Ectodermal cell (in vitro differentiated cells): ENCODE measurements around the gene FABP6.

Experiments used
- H3K27ac ChIP-seq: 2 replicates; pipeline ENCODE4 v1.7.0; 2013; ENCODE audit warnings: mild to moderate bottlenecking, low read depth, low read length; ENCODE audit not compliant: insufficient read depth, poor library complexity, severe bottlenecking
- H3K27me3 ChIP-seq: 2 replicates; pipeline ENCODE4 v1.7.0; 2013; ENCODE audit warnings: mild to moderate bottlenecking, low read length; ENCODE audit not compliant: insufficient read depth, control insufficient read depth, poor library complexity, severe bottlenecking
- H3K36me3 ChIP-seq: one replicate; pipeline ENCODE4 v1.7.0; 2013; ENCODE audit warnings: low read length; ENCODE audit not compliant: control insufficient read depth, insufficient read depth
- H3K4me1 ChIP-seq: one replicate; pipeline ENCODE4 v1.7.0; 2013; ENCODE audit warnings: low read length; ENCODE audit not compliant: control insufficient read depth, insufficient read depth
- H3K4me3 ChIP-seq: 2 replicates; pipeline ENCODE4 v1.7.0; 2013; ENCODE audit warnings: low read depth, low read length, control low read depth; ENCODE audit not compliant: insufficient read depth
- H3K9me3 ChIP-seq: 2 replicates; pipeline ENCODE4 v1.7.0; 2013; ENCODE audit warnings: mild to moderate bottlenecking, low read length, moderate library complexity; ENCODE audit not compliant: control insufficient read depth
- WGBS, 2 experiments: methylation state at CpG; one replicate each; pipeline ENCODE4 v1.1.7; 2013; ENCODE audit warnings: missing lambda C conversion rate in 2 of 2; 5-methylcytosine and 5-hydroxymethylcytosine counted together

The FABP6 gene

GRCh38 chr5:160213537-160213936 is 15.8 kb upstream of the FABP6 start:
- Histone ChIP-seq H3K9me3 (no peaks in the 10 kb centered on the region), H3K4me1 (no peaks in the 10 kb centered on the region), H3K27ac (no peak overlapping the region), H3K36me3 (no peaks in the 10 kb centered on the region), H3K27me3 (no peaks in the 10 kb centered on the region), H3K4me3 (no peak overlapping the region)
- 84 to 85% methylated on average over 5 of the region's 5 CpGs for WGBS, 2 experiments

DNA sequence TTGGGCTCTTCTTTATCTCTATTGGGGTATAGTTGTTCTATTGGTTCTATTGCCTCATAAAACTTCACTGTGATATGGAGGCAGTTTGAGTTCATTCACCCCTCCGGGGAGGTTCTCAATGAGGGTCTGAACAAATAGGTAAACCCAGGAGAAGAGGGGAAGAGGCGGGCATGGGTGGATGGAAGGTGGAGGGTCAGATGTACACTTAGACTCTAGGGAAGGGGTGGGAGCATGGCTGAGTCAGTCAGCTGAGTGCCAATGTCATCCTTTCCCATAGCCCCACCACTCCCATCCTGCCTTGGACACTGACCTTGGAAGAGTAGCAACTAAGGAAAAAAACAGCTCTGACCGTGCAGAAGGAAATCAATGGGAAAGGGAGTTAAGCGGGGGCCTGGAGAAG is 9.9 kb upstream of the FABP6 start:
- Histone ChIP-seq H3K27me3 (no peaks in the 10 kb centered on the region), H3K9me3 (no peaks in the 10 kb centered on the region), H3K36me3 (no peaks in the 10 kb centered on the region), H3K4me3 (no peak overlapping the region), H3K27ac (no peak overlapping the region), H3K4me1 (no peaks in the 10 kb centered on the region)
- 86 to 91% methylated on average over 4 of the region's 4 CpGs for WGBS, 2 experiments

DNA sequence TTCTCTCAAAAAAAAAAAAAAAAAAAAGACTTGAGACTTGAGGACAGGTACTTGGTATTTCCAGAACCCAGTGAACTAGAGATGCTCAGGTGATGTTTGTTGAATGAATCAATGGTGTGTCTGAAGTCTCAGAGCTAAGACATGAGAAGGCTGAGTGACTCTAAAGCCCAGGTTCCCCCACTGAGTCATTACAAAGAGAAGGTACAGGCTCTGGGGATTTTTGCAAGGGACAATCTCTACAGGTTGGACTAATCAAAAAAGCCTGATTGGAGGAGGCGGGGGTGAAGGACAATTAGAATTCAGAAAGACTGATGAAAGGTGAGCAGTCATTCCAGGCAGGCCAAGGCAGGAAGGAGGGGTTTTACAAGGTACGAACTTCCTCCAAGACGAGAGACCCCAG is 8.2 kb upstream of the FABP6 start:
- WGBS, 2 experiments, result 89 to 91% methylated on average over 3 of the region's 3 CpGs
- H3K27me3 ChIP-seq, result no peaks in the 10 kb centered on the region
- H3K27ac ChIP-seq, result no peak overlapping the region
- no peaks in the 10 kb centered on the region for H3K36me3 ChIP-seq
- no peaks in the 10 kb centered on the region for H3K9me3 ChIP-seq
- H3K4me1 ChIP-seq, result no peaks in the 10 kb centered on the region
- H3K4me3 ChIP-seq, result no peak overlapping the region

DNA sequence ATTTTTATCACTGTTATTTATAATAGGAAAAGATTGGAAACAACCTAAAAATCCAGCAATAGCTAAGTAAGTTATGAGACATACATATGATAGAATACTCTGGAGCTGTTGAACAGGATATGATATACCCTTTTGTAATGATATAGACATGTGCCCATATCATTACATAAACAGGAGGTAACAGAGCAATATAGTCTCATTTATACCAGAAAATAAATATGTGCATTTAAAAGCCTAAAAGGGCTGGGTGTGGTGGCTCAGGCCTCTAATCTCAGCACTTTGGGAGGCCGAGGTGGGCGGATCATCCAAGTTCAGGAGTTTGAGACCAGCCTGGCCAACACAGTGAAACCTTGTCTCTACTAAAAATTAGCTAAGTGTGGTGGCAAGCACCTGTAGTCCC is 2.3 kb upstream of the FABP6 start:
- Histone ChIP-seq H3K36me3 (no peaks in the 10 kb centered on the region), H3K9me3 (no peaks in the 10 kb centered on the region), H3K27me3 (no peaks in the 10 kb centered on the region), H3K27ac (no peak overlapping the region), H3K4me1 (no peaks in the 10 kb centered on the region), H3K4me3 (no peak overlapping the region)
- 92 to 93% methylated on average over 2 of the region's 2 CpGs for WGBS, 2 experiments

DNA sequence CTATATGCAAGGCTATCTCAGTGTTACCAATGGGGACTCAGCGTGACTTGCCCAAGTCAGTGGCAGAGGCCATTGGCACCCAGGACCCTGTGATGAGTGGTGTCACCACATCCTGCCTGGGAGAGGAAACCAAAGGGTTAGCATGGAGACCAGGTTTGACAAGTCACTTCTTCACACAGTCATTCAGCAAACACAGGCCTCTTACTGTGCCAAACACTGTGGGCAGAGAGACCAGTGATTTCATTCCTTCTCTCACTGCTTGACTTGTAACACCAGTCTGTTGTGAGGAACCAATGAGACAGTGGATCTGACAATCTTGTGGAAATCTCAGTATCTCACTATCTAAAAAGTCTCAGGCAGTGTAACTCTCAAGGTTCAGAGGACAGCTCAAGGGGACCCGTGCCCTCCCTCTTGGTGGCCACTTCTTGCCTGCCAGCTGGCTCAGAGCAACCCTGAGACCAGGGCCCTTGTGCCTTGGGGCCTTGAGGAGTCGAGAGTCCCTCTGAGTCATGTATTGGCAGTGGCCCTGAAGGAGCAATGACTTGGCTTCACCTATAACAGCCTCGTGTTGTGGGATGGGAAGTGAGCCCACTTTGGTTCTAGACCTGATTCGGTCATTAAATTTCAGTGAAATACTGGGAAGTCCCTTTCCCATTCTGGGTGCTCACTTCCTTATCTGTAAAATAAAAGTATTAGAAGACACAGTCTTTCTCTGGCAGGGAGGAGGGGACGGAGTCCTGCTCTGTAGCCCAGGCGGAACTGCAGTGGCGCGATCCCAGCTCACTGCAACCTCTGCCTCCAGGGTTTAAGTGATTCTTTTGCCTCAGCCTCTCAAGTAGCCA is 1.6 kb downstream of the FABP6 start:
- Histone ChIP-seq H3K9me3 (no peaks in the 10 kb centered on the region), H3K4me3 (no peak overlapping the region), H3K36me3 (no peaks in the 10 kb centered on the region), H3K27ac (no peak overlapping the region), H3K4me1 (no peaks in the 10 kb centered on the region), H3K27me3 (no peaks in the 10 kb centered on the region)
- WGBS, 2 experiments, result 94 to 95% methylated on average over 9 of the region's 9 CpGs

GRCh38 chr5:160231783-160232342 is 2.6 kb downstream of the FABP6 start:
- Histone ChIP-seq H3K4me1 (no peaks in the 10 kb centered on the region), H3K27me3 (no peaks in the 10 kb centered on the region), H3K9me3 (no peaks in the 10 kb centered on the region), H3K36me3 (no peaks in the 10 kb centered on the region), H3K27ac (no peak overlapping the region), H3K4me3 (no peak overlapping the region)
- WGBS, 2 experiments, result 79 to 81% methylated on average over 10 of the region's 10 CpGs

DNA sequence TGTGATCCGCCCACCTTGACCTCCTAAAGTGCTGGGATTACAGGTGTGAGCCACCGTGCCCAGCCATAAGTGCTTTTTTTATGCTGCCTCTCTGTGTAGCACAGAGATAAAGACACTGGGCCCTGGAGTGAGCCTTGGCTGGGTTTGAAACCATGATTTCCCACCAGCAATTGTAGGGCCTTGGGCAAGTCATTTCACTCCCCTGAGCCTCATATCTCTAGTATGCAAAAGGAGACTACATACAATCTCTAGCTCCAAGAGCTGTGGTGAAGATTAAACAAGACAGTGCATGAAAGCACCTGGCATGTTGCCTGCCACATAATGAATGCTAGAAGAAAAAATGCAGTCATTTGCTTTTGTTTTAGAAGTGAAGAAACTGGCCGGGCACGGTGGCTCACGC is 3.9 kb downstream of the FABP6 start:
- Histone ChIP-seq H3K27me3 (no peaks in the 10 kb centered on the region), H3K36me3 (no peaks in the 10 kb centered on the region), H3K4me1 (peaks cover 4% of the 10 kb centered on the region), H3K27ac (no peak overlapping the region), H3K4me3 (no peak overlapping the region), H3K9me3 (no peaks in the 10 kb centered on the region)
- 94 to 97% methylated on average over 5 of the region's 5 CpGs for WGBS, 2 experiments

- H3K4me1 ChIP-seq, result peaks cover 8% of the 10 kb centered on the region
- no peak overlapping the region for H3K27ac ChIP-seq
- no peak overlapping the region for H3K4me3 ChIP-seq
- no peaks in the 10 kb centered on the region for H3K9me3 ChIP-seq
- H3K27me3 ChIP-seq, result no peaks in the 10 kb centered on the region
- WGBS, 2 experiments, result 82 to 91% methylated on average over 5 of the region's 5 CpGs
- no peaks in the 10 kb centered on the region for H3K36me3 ChIP-seq
These were observed 6.4 kb downstream of the FABP6 start for GRCh38 chr5:160235731-160236130.

GRCh38 chr5:160237571-160238093 is 8.3 kb downstream of the FABP6 start:
- WGBS, 2 experiments, result 14 to 16% methylated on average over 5 of the region's 5 CpGs
- Histone ChIP-seq H3K27ac (no peak overlapping the region), H3K36me3 (no peaks in the 10 kb centered on the region), H3K27me3 (no peaks in the 10 kb centered on the region), H3K4me3 (no peak overlapping the region), H3K4me1 (peaks cover 8% of the 10 kb centered on the region), H3K9me3 (no peaks in the 10 kb centered on the region)

DNA sequence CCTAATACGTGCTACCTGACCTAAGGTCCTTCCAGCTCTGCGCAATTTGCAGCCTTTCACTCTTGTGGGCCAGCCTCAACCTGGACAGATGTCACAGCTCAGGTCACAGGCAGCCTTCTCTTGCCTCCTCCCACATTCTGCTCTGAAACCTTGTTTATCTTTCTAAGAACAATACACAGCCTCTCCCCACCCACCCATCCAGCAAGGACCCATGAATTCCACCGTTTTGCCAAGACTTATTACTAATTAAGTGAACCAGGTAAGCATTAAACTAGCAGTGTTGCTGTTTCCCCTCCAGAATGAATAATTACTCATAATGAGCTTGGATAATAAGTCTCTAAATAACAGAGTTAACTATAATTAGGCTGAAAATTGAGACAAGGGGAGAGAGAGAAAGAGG is 11.0 kb downstream of the FABP6 start:
- peaks cover 8% of the 10 kb centered on the region for H3K4me1 ChIP-seq
- no peaks in the 10 kb centered on the region for H3K27me3 ChIP-seq
- H3K27ac ChIP-seq, result no peak overlapping the region
- H3K4me3 ChIP-seq, result no peak overlapping the region
- H3K36me3 ChIP-seq, result no peaks in the 10 kb centered on the region
- no peaks in the 10 kb centered on the region for H3K9me3 ChIP-seq
- 30 to 32% methylated on average over 3 of the region's 3 CpGs for WGBS, 2 experiments
